HepG2 (cell line): Measurements from ENCODE around the gene STX4. TPM values are rescaled to one million over a fixed set of nuclear protein-coding genes. Genes with fewer than 3 reads are reported as not detected.
A peak's percentile ranks its signal among the peaks of the same experiment; 100 is the strongest.

ENCODE experiments used
- AKAP8 ChIP-seq: sonication (generic); formaldehyde crosslinking; IDR thresholded peaks from 2 replicates; pipeline ENCODE4 v1.5.1; 2020; ENCODE audit warnings: mild to moderate bottlenecking, missing genetic modification reagents
- BRD4 ChIP-seq: sonication (generic); formaldehyde crosslinking; IDR thresholded peaks from 2 replicates; pipeline ENCODE4 v1.4.0; 2020; ENCODE audit warnings: missing genetic modification reagents
- ERF ChIP-seq: IDR thresholded peaks from 2 replicates; pipeline ENCODE4 v1.6.1; 2018; ENCODE audit warnings: missing biosample characterization, missing genetic modification reagents
- IRF1 ChIP-seq: sonication (generic); formaldehyde crosslinking; IDR thresholded peaks from 2 replicates; pipeline ENCODE4 v1.4.0; 2020; ENCODE audit warnings: low read depth, mild to moderate bottlenecking, missing genetic modification reagents
- JDP2 ChIP-seq: sonication (generic); formaldehyde crosslinking; IDR thresholded peaks from 2 replicates; pipeline ENCODE4 v1.8.1; 2022; ENCODE audit warnings: missing genetic modification reagents, borderline replicate concordance
- KLF6 ChIP-seq: IDR thresholded peaks from 2 replicates; pipeline ENCODE4 v1.8.0; 2016; ENCODE audit warnings: missing biosample characterization, missing genetic modification reagents
- NFE2 ChIP-seq: sonication (generic); formaldehyde crosslinking; IDR thresholded peaks from 2 replicates; pipeline ENCODE4 v1.4.0; 2020; ENCODE audit warnings: missing genetic modification reagents
- PHF21A ChIP-seq: sonication (generic); formaldehyde crosslinking; IDR thresholded peaks from 2 replicates; pipeline ENCODE4 v1.5.0; 2020; ENCODE audit warnings: mild to moderate bottlenecking, missing genetic modification reagents
- SALL2 ChIP-seq: sonication (generic); formaldehyde crosslinking; IDR thresholded peaks from 2 replicates; pipeline ENCODE4 v1.8.1; 2023; ENCODE audit warnings: mild to moderate bottlenecking, missing genetic modification reagents, inconsistent platforms
- U2AF1 ChIP-seq: fragments of 200-400 bp; formaldehyde crosslinking; optimal IDR thresholded peaks from 2 replicates; pipeline ENCODE3; 2017; ENCODE audit warnings: mild to moderate bottlenecking, low read depth, low read length
- UBTF ChIP-seq: sonication (generic); formaldehyde crosslinking; IDR thresholded peaks from 2 replicates; pipeline ENCODE4 v1.4.0; 2020; ENCODE audit warnings: mild to moderate bottlenecking, missing genetic modification reagents
- XRCC5 ChIP-seq: fragments of 200-400 bp; formaldehyde crosslinking; optimal IDR thresholded peaks from 2 replicates; pipeline ENCODE3; 2017; ENCODE audit warnings: mild to moderate bottlenecking, low read length
- ZNF160 ChIP-seq: sonication (generic); formaldehyde crosslinking; IDR thresholded peaks from 2 replicates; pipeline ENCODE4 v1.8.0; 2022; ENCODE audit warnings: mild to moderate bottlenecking, inconsistent platforms, missing genetic modification reagents
- ZNF180 ChIP-seq: sonication (generic); formaldehyde crosslinking; IDR thresholded peaks from 2 replicates; pipeline ENCODE4 v1.4.0; 2020; ENCODE audit warnings: low read depth, missing genetic modification reagents, borderline replicate concordance
- ZNF205 ChIP-seq: IDR thresholded peaks from 2 replicates; pipeline ENCODE4 v1.6.1; 2018; ENCODE audit warnings: missing biosample characterization, missing genetic modification reagents
- ZNF234 ChIP-seq: sonication (generic); formaldehyde crosslinking; conservative IDR thresholded peaks from 2 replicates; pipeline ENCODE4 v1.5.1; 2020; ENCODE audit warnings: mild to moderate bottlenecking, missing genetic modification reagents
- ZNF253 ChIP-seq: sonication (generic); formaldehyde crosslinking; IDR thresholded peaks from 2 replicates; pipeline ENCODE4 v1.8.0; 2022; ENCODE audit warnings: mild to moderate bottlenecking, missing genetic modification reagents, borderline replicate concordance
- ZNF335 ChIP-seq: sonication (generic); formaldehyde crosslinking; IDR thresholded peaks from 2 replicates; pipeline ENCODE4 v1.4.0; 2020; ENCODE audit warnings: missing genetic modification reagents
- ZNF503 ChIP-seq: sonication (generic); formaldehyde crosslinking; IDR thresholded peaks from 2 replicates; pipeline ENCODE4 v1.4.0; 2020; ENCODE audit warnings: missing genetic modification reagents
- ZNF558 ChIP-seq: sonication (generic); formaldehyde crosslinking; IDR thresholded peaks from 2 replicates; pipeline ENCODE4 v1.9.0; 2022; ENCODE audit warnings: mild to moderate bottlenecking, missing genetic modification reagents, borderline replicate concordance
- ZNF777 ChIP-seq: sonication (generic); formaldehyde crosslinking; IDR thresholded peaks from 2 replicates; pipeline ENCODE4 v1.4.0; 2020; ENCODE audit warnings: missing genetic modification reagents
- polyA plus RNA-seq, 8 experiments: library from polyadenylated mRNA; depleted of rRNA in 3 of 8; stranded (reverse) in 7 of 8; unstranded in 1 of 8; fragments of >200 nt; fragmentation: Illumina TruSeq in 4 of 8; extraction: Trizol in 4 of 8; gene quantifications; 2 replicates each; pipeline versions ENCODE4 v1.2.1 to v1.2.3, GENCODE V29; 2011 to 2016; ENCODE audit warnings: low read depth in 4 of 8, missing spikeins in 1 of 8, mixed read lengths in 1 of 8; ENCODE audit not compliant: insufficient read depth in 1 of 8
- total RNA-seq, 5 experiments: library from RNA; depleted of rRNA; stranded (reverse); fragments of >200 nt; fragmentation: Illumina TruSeq; extraction: Trizol; gene quantifications; 2 replicates each; pipeline ENCODE4 v1.2.3, GENCODE V29; 2016; ENCODE audit warnings: low read depth in 1 of 5
- TF ChIP-seq, protein P1 (sequence below): sonication (generic); formaldehyde crosslinking; IDR thresholded peaks from 2 replicates; pipeline ENCODE4 v1.8.0; 2022; ENCODE audit warnings: missing genetic modification reagents, mild to moderate bottlenecking, inconsistent platforms, borderline replicate concordance
- TF ChIP-seq, protein P2 (sequence below): IDR thresholded peaks from 2 replicates; pipeline ENCODE4 v1.6.1; 2016; ENCODE audit warnings: missing compliant biosample characterization, missing genetic modification reagents, borderline replicate concordance

Gene STX4
- total and polyA plus RNA-seq, 2 of the 13 experiments (the other 11 are each of a cell fraction or from before 2014, with no cell fraction given): 29.2 to 34.6 TPM

GRCh38 chr16:30985401-30986128 lies 47.8 kb upstream of the STX4 start (continued):
- peak; percentile 74 for TF ChIP-seq BRD4 (CRISPR knock-in tag)
- TF ChIP-seq, protein P1, sequence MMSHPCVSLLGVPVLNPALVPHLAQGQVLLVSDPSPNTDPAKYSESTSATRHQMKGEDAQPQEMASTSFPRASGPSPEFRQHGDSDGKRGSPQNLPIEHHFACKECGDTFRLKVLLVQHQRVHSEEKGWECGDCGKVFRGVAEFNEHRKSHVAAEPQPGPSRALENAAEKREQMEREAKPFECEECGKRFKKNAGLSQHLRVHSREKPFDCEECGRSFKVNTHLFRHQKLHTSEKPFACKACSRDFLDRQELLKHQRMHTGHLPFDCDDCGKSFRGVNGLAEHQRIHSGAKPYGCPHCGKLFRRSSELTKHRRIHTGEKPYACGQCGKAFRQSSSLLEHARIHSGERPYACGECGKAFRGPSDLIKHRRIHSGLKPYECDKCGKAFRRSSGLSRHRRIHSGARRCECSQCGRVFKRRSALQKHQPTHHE (CRISPR knock-in tag): no peak; the same call in 1 of the 2 replicates
- TF ChIP-seq ZNF205: 0 out of 2 replicates have a peak, but pooled peaks have one; percentile 18
- peak; percentile 77 for TF ChIP-seq PHF21A
- TF ChIP-seq U2AF1: no peak
- TF ChIP-seq NFE2 (CRISPR knock-in tag): no peak
- TF ChIP-seq SALL2 (CRISPR knock-in tag): peak; percentile 41; the same call in 1 of the 2 replicates
- TF ChIP-seq ZNF777 (CRISPR knock-in tag): peak; percentile 58
- no peak for TF ChIP-seq ZNF253
- TF ChIP-seq IRF1: 0 out of 2 replicates have a peak, but pooled peaks have one; percentile 26
- TF ChIP-seq ZNF234 (CRISPR knock-in tag): no peak
- TF ChIP-seq, protein P2, sequence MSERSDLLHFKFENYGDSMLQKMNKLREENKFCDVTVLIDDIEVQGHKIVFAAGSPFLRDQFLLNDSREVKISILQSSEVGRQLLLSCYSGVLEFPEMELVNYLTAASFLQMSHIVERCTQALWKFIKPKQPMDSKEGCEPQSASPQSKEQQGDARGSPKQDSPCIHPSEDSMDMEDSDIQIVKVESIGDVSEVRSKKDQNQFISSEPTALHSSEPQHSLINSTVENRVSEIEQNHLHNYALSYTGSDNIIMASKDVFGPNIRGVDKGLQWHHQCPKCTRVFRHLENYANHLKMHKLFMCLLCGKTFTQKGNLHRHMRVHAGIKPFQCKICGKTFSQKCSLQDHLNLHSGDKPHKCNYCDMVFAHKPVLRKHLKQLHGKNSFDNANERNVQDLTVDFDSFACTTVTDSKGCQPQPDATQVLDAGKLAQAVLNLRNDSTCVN (CRISPR knock-in tag): peak; percentile 26; the same call in 1 of the 2 replicates
- no peak for TF ChIP-seq XRCC5
- TF ChIP-seq ERF (CRISPR knock-in tag): peak; percentile 74
- 0 out of 2 replicates have a peak, but pooled peaks have one; percentile 22 for TF ChIP-seq ZNF180 (CRISPR knock-in tag)
- TF ChIP-seq ZNF558 (CRISPR knock-in tag): peak; percentile 95
- no peak; the same call in 1 of the 2 replicates for TF ChIP-seq KLF6 (CRISPR knock-in tag)
- peak; percentile 66; the same call in 1 of the 2 replicates for TF ChIP-seq ZNF160 (CRISPR knock-in tag)
- no peak for TF ChIP-seq ZNF503 (CRISPR knock-in tag)
- peak; percentile 84 for TF ChIP-seq UBTF (CRISPR knock-in tag)
- no peak for TF ChIP-seq JDP2 (CRISPR knock-in tag)
- no peak for TF ChIP-seq ZNF335 (CRISPR knock-in tag)
- TF ChIP-seq AKAP8 (CRISPR knock-in tag): peak; percentile 66
